Measurements from ENCODE around the gene KMT2B. TPM values are rescaled to one million over a fixed set of nuclear protein-coding genes. Genes with fewer than 3 reads are reported as not detected.
A peak's percentile ranks its signal among the peaks of the same experiment; 100 is the strongest.
"Not testable (repeated sequence)": the region's sequence is repeated elsewhere in the genome, so short reads cannot be mapped to it uniquely, and the experiment has no call there.

KMT2B gene
- total RNA-seq (10 to 100 TPM; 14.7 to 19.1 (median 17.8) TPM), polyA plus RNA-seq (13.8 TPM)
- long read RNA-seq, donor 1, partial matches to known transcripts, result 9 of 12 reads
- long read RNA-seq, donor 1, other reads (novel, unspliced or antisense), result 2 of 12 reads
- long read RNA-seq, donor 2, partial matches to known transcripts, result 3 of 4 reads
- long read RNA-seq, donor 2, other reads (novel, unspliced or antisense), result 1 of 4 reads
- long read RNA-seq, donor 3, partial matches to known transcripts, result 11 of 14 reads
- long read RNA-seq, donor 3, other reads (novel, unspliced or antisense), result 2 of 14 reads
- long read RNA-seq, donor 4, partial matches to known transcripts, result 4 of 4 reads
- long read RNA-seq, donor 4, other reads (novel, unspliced or antisense), result 0 of 4 reads

- H3K4me3 ChIP-seq (ENCODE audit: low read length), result peak within 1 kb of the TSS; percentile 94
- H3K9me3 ChIP-seq (ENCODE audit: control insufficient read depth, low read length), result no peaks in the 10 kb centered on the region
- under 1% methylated on average over 108 of the region's 109 CpGs for WGBS
- peak; percentile 82 for ATAC-seq
- peaks cover 3% of the 10 kb centered on the region for H3K4me1 ChIP-seq (ENCODE audit: control insufficient read depth, insufficient read depth, low read length)
- intact Hi-C loops (cut with DNase I), result loop anchor here in 2 of 4 donors (2.0 kb wide), 2 partner anchors 23 to 169 kb away; no protein-coding TSS in a partner anchor
- H3K27me3 ChIP-seq (ENCODE audit: control insufficient read depth, insufficient read depth), result no peaks in the 10 kb centered on the region
- H3K27ac ChIP-seq (ENCODE audit: low read length), result peak within 1 kb of the TSS; percentile 79
- no peak for DNase-seq
Measured at GRCh38 chr19:35717665-35718344, at the start of gene KMT2B. Gene KMT2B (plus strand): TSS chr19:35718003. CDS start chr19:35718019, 16 bp downstream.

- no peak for DNase-seq
- intact Hi-C loops (cut with DNase I), result no loop called here
- H3K27me3 ChIP-seq (ENCODE audit: control insufficient read depth, insufficient read depth), result no peaks in the 10 kb centered on the region
- WGBS, result 79% methylated on average over 6 of the region's 6 CpGs
- H3K27ac ChIP-seq (ENCODE audit: low read length), result no peak overlapping the region
- H3K4me3 ChIP-seq (ENCODE audit: low read length), result no peak overlapping the region
- no peaks in the 10 kb centered on the region for H3K9me3 ChIP-seq (ENCODE audit: control insufficient read depth, low read length)
- no peaks in the 10 kb centered on the region for H3K4me1 ChIP-seq (ENCODE audit: control insufficient read depth, insufficient read depth, low read length)
- no peak for ATAC-seq
Measured at GRCh38 chr19:35669566-35669965, 48.2 kb upstream of the KMT2B start.

- 73% methylated on average over 4 of the region's 4 CpGs for WGBS
- no peaks in the 10 kb centered on the region for H3K9me3 ChIP-seq (ENCODE audit: control insufficient read depth, low read length)
- no peaks in the 10 kb centered on the region for H3K4me1 ChIP-seq (ENCODE audit: control insufficient read depth, insufficient read depth, low read length)
- no peak overlapping the region for H3K4me3 ChIP-seq (ENCODE audit: low read length)
- no peak overlapping the region for H3K27ac ChIP-seq (ENCODE audit: low read length)
- intact Hi-C loops (cut with DNase I), result no loop called here
- no peaks in the 10 kb centered on the region for H3K27me3 ChIP-seq (ENCODE audit: control insufficient read depth, insufficient read depth)
- no peak for DNase-seq
- ATAC-seq, result no peak
Measured at GRCh38 chr19:35669974-35670373, 47.8 kb upstream of the KMT2B start.

GRCh38 chr19:35670686-35671085 lies 47.1 kb upstream of the KMT2B start:
- DNase-seq (no peak), ATAC-seq (no peak)
- Histone ChIP-seq H3K4me3 (ENCODE audit: low read length) (no peak overlapping the region), H3K9me3 (ENCODE audit: control insufficient read depth, low read length) (no peaks in the 10 kb centered on the region), H3K27ac (ENCODE audit: low read length) (no peak overlapping the region), H3K4me1 (ENCODE audit: control insufficient read depth, insufficient read depth, low read length) (no peaks in the 10 kb centered on the region), H3K27me3 (ENCODE audit: control insufficient read depth, insufficient read depth) (no peaks in the 10 kb centered on the region)
- 71% methylated on average over 1 of the region's 1 CpG for WGBS
- intact Hi-C loops (cut with DNase I), result no loop called here

- Histone ChIP-seq H3K4me1 (ENCODE audit: control insufficient read depth, insufficient read depth, low read length) (no peaks in the 10 kb centered on the region), H3K4me3 (ENCODE audit: low read length) (no peak overlapping the region), H3K9me3 (ENCODE audit: control insufficient read depth, low read length) (no peaks in the 10 kb centered on the region), H3K27me3 (ENCODE audit: control insufficient read depth, insufficient read depth) (no peaks in the 10 kb centered on the region), H3K27ac (ENCODE audit: low read length) (no peak overlapping the region)
- WGBS, result 28% methylated on average over 3 of the region's 3 CpGs
- intact Hi-C loops (cut with DNase I), result no loop called here
- ATAC-seq (no peak), DNase-seq (no peak)
Measured at GRCh38 chr19:35671818-35672217, 46.0 kb upstream of the KMT2B start.

- no peaks in the 10 kb centered on the region for H3K9me3 ChIP-seq (ENCODE audit: control insufficient read depth, low read length)
- intact Hi-C loops (cut with DNase I), result no loop called here
- peak; percentile 71 to 89 for ATAC-seq
- DNase-seq, result peak; percentile 68 to 76 (median 69)
- H3K27me3 ChIP-seq (ENCODE audit: control insufficient read depth, insufficient read depth), result no peaks in the 10 kb centered on the region
- WGBS, result 8% methylated on average over 39 of the region's 39 CpGs
- H3K4me1 ChIP-seq (ENCODE audit: control insufficient read depth, insufficient read depth, low read length), result no peaks in the 10 kb centered on the region
- no peak overlapping the region for H3K27ac ChIP-seq (ENCODE audit: low read length)
- no peak overlapping the region for H3K4me3 ChIP-seq (ENCODE audit: low read length)
Measured at GRCh38 chr19:35673121-35673804, 44.5 kb upstream of the KMT2B start.

GRCh38 chr19:35675589-35676140 lies 42.1 kb upstream of the KMT2B start:
- H3K27ac ChIP-seq (ENCODE audit: low read length), result no peak overlapping the region
- H3K9me3 ChIP-seq (ENCODE audit: control insufficient read depth, low read length), result no peaks in the 10 kb centered on the region
- intact Hi-C loops (cut with DNase I), result no loop called here
- ATAC-seq, result no peak
- H3K27me3 ChIP-seq (ENCODE audit: control insufficient read depth, insufficient read depth), result no peaks in the 10 kb centered on the region
- WGBS, result 81% methylated on average over 15 of the region's 15 CpGs
- no peaks in the 10 kb centered on the region for H3K4me1 ChIP-seq (ENCODE audit: control insufficient read depth, insufficient read depth, low read length)
- no peak for DNase-seq
- no peak overlapping the region for H3K4me3 ChIP-seq (ENCODE audit: low read length)

GRCh38 chr19:35689836-35690235 lies 28.0 kb upstream of the KMT2B start:
- intact Hi-C loops (cut with DNase I), result loop anchor here in 3 of 4 donors (5.0 to 10.0 kb wide), 2 partner anchors 132 to 245 kb away; partner anchors contain the start of gene LRFN3 (in 2 of the 3)
- H3K9me3 ChIP-seq (ENCODE audit: control insufficient read depth, low read length), result no peaks in the 10 kb centered on the region
- ATAC-seq (no peak), DNase-seq (no peak)
- no peak overlapping the region for H3K4me3 ChIP-seq (ENCODE audit: low read length)
- H3K27me3 ChIP-seq (ENCODE audit: control insufficient read depth, insufficient read depth), result no peaks in the 10 kb centered on the region
- H3K27ac ChIP-seq (ENCODE audit: low read length), result no peak overlapping the region
- no peaks in the 10 kb centered on the region for H3K4me1 ChIP-seq (ENCODE audit: control insufficient read depth, insufficient read depth, low read length)
- 32% methylated on average over 4 of the region's 4 CpGs for WGBS

GRCh38 chr19:35691106-35691505 lies 26.7 kb upstream of the KMT2B start:
- intact Hi-C loops (cut with DNase I), result loop anchor here in 3 of 4 donors (5.0 to 10.0 kb wide), 2 partner anchors 131 to 244 kb away; partner anchors contain the start of gene LRFN3 (in 2 of the 3)
- not testable (repeated sequence) for H3K27me3 ChIP-seq (ENCODE audit: control insufficient read depth, insufficient read depth); H3K4me3 ChIP-seq (ENCODE audit: low read length); ATAC-seq; H3K9me3 ChIP-seq (ENCODE audit: control insufficient read depth, low read length); H3K27ac ChIP-seq (ENCODE audit: low read length); DNase-seq; H3K4me1 ChIP-seq (ENCODE audit: control insufficient read depth, insufficient read depth, low read length)
- 94% methylated on average over 37 of the region's 37 CpGs for WGBS

- Histone ChIP-seq H3K4me1 (ENCODE audit: control insufficient read depth, insufficient read depth, low read length) (no peaks in the 10 kb centered on the region), H3K4me3 (ENCODE audit: low read length) (no peak overlapping the region), H3K9me3 (ENCODE audit: control insufficient read depth, low read length) (no peaks in the 10 kb centered on the region), H3K27ac (ENCODE audit: low read length) (no peak overlapping the region), H3K27me3 (ENCODE audit: control insufficient read depth, insufficient read depth) (no peaks in the 10 kb centered on the region)
- DNase-seq, result no peak
- WGBS, result 84% methylated on average over 11 of the region's 11 CpGs
- intact Hi-C loops (cut with DNase I), result loop anchor here in 3 of 4 donors (5.0 to 10.0 kb wide), 2 partner anchors 130 to 243 kb away; partner anchors contain the start of gene LRFN3 (in 2 of the 3)
- ATAC-seq, result no peak
Measured at GRCh38 chr19:35692010-35692409, 25.8 kb upstream of the KMT2B start.
